Stomach smooth muscle (tissue), 2 donors: ENCODE results near the gene DZIP1.
"Not testable (repeated sequence)": the region's sequence is repeated elsewhere in the genome, so short reads cannot be mapped to it uniquely, and the experiment has no call there.

ENCODE experiments used
- H3K27ac ChIP-seq: one replicate; pipeline ENCODE4 v1.7.0; 2013; ENCODE audit warnings: mild to moderate bottlenecking, low read length, inconsistent platforms
- H3K27me3 ChIP-seq, 2 donors: one replicate each; pipeline ENCODE4 v1.7.0; 2013; ENCODE audit warnings: low read length in 2 of 2; ENCODE audit not compliant: insufficient read depth in 2 of 2, control insufficient read depth in 1 of 2
- H3K36me3 ChIP-seq, 2 donors: one replicate each; pipeline ENCODE4 v1.7.0; 2013; ENCODE audit warnings: low read length in 2 of 2; ENCODE audit not compliant: control insufficient read depth in 2 of 2, insufficient read depth in 2 of 2
- H3K4me1 ChIP-seq: one replicate; pipeline ENCODE4 v1.7.0; 2013; ENCODE audit warnings: low read length; ENCODE audit not compliant: control insufficient read depth, insufficient read depth
- H3K4me3 ChIP-seq, 2 donors: one replicate each; pipeline ENCODE4 v1.7.0; 2013; ENCODE audit warnings: low read length in 2 of 2
- H3K9ac ChIP-seq, 2 donors: one replicate each; pipeline ENCODE4 v1.7.0; 2013; ENCODE audit warnings: low read length in 2 of 2, mild to moderate bottlenecking in 1 of 2
- H3K9me3 ChIP-seq, 2 donors: one replicate each; pipeline ENCODE4 v1.7.0; 2013; ENCODE audit warnings: low read length in 2 of 2; ENCODE audit not compliant: control insufficient read depth in 2 of 2
- donor health status: healthy.
- donor health status: Pancreatic carcinoma.

DZIP1 gene

DNA sequence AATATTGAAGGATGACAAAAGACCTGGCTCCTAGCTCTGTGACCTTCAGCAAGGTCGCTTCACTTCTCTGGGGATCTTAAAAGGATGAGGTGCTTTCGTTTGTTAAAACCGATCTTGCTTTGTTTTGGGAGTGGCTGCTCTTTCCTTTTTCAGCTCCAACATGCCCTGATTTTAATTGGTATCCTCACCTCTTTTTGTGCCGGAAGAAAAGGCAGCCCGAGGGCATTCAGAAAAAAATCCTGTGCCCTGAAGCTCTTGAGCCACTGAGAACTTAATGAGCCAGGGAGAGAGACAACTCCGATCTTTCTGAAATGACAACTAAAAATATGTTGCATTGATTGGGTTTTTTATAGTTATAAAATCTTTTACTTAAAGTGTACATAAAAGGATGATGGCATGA lies 72.6 kb downstream of the DZIP1 start:
- no peaks in the 10 kb centered on the region for H3K36me3 ChIP-seq
- H3K4me3 ChIP-seq: no peak overlapping the region
- no peak overlapping the region for H3K9ac ChIP-seq
- H3K27me3 ChIP-seq: peaks cover 0 to 2% of the 10 kb centered on the region in 2 donors
- no peaks in the 10 kb centered on the region for H3K9me3 ChIP-seq
- H3K27ac ChIP-seq: no peak overlapping the region
- H3K4me1 ChIP-seq: no peaks in the 10 kb centered on the region

DNA sequence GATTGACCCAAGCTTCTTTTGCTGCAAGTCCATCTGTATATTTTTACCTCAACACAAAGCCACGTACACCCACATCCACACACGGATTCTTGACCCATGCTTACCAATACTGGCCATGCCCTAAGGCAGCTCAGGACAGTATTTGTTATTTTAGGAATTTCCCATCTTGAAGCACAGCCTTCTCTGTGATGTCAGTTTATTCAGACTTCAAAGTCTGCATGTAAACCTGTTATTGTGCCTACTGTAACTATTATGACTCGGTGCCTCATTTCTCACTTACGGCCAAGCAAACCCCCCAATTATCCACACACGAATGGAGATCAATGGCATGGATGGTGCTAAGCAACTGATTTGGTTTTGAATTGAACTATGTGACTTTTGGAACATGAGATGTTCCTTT lies 74.5 kb downstream of the DZIP1 start:
- Histone ChIP-seq H3K27ac (no peak overlapping the region), H3K9me3 (no peaks in the 10 kb centered on the region), H3K36me3 (no peaks in the 10 kb centered on the region), H3K4me1 (no peaks in the 10 kb centered on the region), H3K9ac (no peak overlapping the region), H3K4me3 (no peak overlapping the region), H3K27me3 (peaks cover 0 to 2% of the 10 kb centered on the region in 2 donors)

DNA sequence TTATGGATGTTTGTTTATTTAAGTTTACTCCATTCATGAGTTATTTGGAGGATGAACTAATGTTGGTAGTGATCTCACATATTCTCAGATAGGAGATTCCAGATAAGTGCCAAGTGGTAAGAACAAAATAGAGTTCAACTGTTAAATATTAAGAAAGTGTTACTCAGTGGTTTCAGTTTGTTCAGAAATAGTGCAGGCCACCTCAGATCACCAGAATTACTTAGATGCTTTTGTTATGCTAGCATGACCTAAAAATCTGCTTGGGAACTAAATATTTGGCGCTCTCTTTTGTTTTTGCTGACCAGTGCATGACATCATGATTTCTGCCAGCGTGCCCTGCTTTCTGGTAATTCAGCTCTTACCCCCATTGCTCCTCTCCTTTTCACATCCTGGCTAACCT lies 76.4 kb downstream of the DZIP1 start:
- Histone ChIP-seq H3K27me3 (peaks cover 0 to 2% of the 10 kb centered on the region in 2 donors), H3K36me3 (no peaks in the 10 kb centered on the region), H3K4me1 (no peaks in the 10 kb centered on the region), H3K27ac (no peak overlapping the region), H3K4me3 (no peak overlapping the region), H3K9me3 (no peaks in the 10 kb centered on the region), H3K9ac (no peak overlapping the region)

DNA sequence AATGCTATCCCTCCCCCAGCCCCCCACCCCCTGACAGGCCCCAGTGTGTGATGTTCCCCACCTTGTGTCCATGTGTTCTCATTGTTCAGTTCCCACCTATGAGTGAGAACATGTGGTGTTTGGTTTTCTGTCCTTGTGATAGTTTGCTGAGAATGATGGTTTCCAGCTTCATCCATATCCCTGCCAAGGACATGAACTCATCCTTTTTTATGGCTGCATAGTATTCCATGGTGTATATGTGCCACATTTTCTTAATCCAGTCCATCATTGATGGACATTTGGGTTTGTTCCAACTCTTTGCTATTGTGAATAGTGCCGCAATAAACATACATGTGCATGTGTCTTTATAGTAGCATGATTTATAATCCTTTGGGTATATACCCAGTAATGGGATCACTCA lies 78.7 kb downstream of the DZIP1 start:
- not testable (repeated sequence) for H3K9me3 ChIP-seq, H3K36me3 ChIP-seq, H3K4me1 ChIP-seq, H3K27me3 ChIP-seq, H3K27ac ChIP-seq, H3K9ac ChIP-seq, H3K4me3 ChIP-seq

DNA sequence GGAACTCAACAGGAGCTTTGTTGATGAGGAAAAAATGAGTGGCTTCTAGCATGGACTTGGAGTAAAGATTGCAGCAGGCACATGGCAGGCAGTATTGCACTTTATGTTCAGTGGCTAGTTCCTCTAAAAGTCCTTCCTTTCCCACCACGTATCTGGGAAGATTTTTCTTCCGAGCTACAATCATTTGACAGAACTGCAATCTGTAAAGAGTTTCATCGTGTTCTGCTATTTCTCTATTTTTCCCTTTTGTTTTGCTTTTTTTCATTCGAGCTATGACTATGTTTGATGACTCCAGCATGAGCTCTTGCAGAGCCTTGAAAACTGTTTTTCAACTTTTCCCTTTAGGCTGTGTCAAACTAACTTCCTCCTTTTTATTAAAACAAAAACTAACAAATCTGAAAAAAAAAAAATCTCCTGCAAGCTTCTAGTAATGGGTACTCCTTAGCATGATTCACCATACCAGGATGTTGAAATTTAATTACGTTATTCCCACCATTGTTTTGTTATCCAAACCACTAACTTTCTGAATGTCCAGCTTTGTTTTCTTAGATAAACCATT lies 79.7 kb downstream of the DZIP1 start:
- H3K36me3 ChIP-seq: no peaks in the 10 kb centered on the region
- H3K9me3 ChIP-seq: no peaks in the 10 kb centered on the region
- H3K9ac ChIP-seq: no peak overlapping the region
- H3K27me3 ChIP-seq: peaks cover 0 to 2% of the 10 kb centered on the region in 2 donors
- H3K27ac ChIP-seq: no peak overlapping the region
- no peaks in the 10 kb centered on the region for H3K4me1 ChIP-seq
- H3K4me3 ChIP-seq: no peak overlapping the region

DNA sequence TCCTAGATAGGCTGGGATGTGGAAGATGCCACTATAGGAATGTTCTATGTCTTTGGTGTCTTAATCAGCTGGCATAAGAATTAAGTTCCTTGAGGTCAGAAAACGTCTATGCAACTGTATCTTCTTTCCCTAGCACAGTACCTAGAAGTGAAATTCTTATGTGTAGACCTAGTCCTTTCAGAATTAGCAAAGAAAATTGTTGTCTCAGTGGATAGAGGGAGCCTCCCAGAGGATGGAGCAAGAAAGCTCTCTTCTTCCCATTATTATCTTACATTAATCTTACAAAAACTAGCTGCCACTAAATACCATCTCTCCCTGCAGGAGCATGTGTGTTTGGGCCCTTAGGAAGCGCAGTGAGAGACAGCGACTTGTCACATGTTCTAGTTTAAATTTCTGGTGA lies 80.4 kb downstream of the DZIP1 start:
- H3K36me3 ChIP-seq: no peaks in the 10 kb centered on the region
- H3K4me1 ChIP-seq: no peaks in the 10 kb centered on the region
- no peak overlapping the region for H3K9ac ChIP-seq
- no peak overlapping the region for H3K4me3 ChIP-seq
- H3K27ac ChIP-seq: no peak overlapping the region
- no peaks in the 10 kb centered on the region for H3K9me3 ChIP-seq
- peaks cover 0 to 2% of the 10 kb centered on the region in 2 donors for H3K27me3 ChIP-seq

DNA sequence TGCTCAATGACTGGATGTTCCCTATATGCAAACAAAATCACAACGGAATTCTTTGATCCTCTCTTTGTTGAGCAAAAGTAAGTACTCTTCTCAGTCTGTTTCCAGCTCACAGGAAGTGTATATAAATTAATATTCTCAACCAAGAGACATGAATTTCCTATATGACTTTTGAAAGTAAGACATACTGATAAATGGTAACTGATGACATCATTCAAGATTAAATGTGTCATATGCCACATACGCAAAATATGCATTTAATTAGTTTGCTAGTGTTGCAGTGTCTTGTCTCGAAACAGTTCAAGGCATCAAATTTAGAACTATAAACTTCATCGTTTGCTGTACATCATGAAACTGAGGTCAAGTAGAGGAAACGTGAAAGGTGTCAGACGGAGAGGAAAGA lies 84.1 kb downstream of the DZIP1 start:
- Histone ChIP-seq H3K4me3 (no peak overlapping the region), H3K9ac (no peak overlapping the region), H3K27ac (no peak overlapping the region), H3K27me3 (peaks cover 0 to 4% of the 10 kb centered on the region in 2 donors), H3K36me3 (no peaks in the 10 kb centered on the region), H3K9me3 (no peaks in the 10 kb centered on the region), H3K4me1 (no peaks in the 10 kb centered on the region)

DNA sequence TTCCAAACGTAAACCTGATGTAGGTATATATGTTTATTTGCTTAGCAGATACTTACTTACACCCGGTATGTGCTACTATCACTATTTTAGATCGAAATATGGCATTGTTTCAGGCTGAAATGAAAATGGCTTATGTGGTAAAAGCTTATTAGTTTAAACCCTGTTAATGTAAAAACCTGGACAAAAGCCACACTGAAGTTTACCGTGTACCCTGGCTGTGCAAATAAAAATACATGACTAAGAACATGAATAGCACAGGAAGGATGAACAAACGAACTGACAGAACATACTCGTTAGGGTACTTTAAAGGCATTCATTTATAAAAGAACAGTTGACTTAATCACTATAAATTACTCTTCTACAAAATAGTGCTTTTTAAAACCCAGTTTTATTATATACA lies 85.4 kb downstream of the DZIP1 start:
- no peak overlapping the region for H3K9ac ChIP-seq
- H3K4me3 ChIP-seq: no peak overlapping the region
- no peak overlapping the region for H3K27ac ChIP-seq
- no peaks in the 10 kb centered on the region for H3K4me1 ChIP-seq
- no peaks in the 10 kb centered on the region for H3K36me3 ChIP-seq
- H3K27me3 ChIP-seq: peaks cover 5 to 8% of the 10 kb centered on the region in 2 donors
- no peaks in the 10 kb centered on the region for H3K9me3 ChIP-seq

DNA sequence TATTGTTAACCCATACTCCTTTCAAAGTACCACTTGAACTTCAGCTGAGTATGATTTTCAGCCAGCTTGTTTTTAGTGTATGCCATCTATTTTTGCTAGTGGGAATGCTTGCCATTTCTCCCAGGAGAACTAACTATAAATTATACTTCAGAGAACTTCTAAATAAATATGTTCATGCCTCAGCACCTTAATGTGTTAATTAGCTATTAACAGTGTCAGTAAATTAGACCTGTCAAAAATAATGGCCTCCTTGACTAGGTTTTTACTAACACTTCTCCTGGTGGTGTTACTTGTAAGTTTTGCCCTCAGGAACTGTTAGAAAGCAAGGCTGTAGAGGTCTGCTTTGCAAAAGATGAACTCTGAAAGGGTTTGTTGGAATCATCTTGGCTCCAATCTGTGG lies 87.5 kb downstream of the DZIP1 start:
- Histone ChIP-seq H3K9ac (no peak overlapping the region), H3K4me3 (no peak overlapping the region), H3K27me3 (peaks cover 20 to 29% of the 10 kb centered on the region in 2 donors), H3K27ac (no peak overlapping the region), H3K36me3 (no peaks in the 10 kb centered on the region), H3K4me1 (no peaks in the 10 kb centered on the region), H3K9me3 (no peaks in the 10 kb centered on the region)

DNA sequence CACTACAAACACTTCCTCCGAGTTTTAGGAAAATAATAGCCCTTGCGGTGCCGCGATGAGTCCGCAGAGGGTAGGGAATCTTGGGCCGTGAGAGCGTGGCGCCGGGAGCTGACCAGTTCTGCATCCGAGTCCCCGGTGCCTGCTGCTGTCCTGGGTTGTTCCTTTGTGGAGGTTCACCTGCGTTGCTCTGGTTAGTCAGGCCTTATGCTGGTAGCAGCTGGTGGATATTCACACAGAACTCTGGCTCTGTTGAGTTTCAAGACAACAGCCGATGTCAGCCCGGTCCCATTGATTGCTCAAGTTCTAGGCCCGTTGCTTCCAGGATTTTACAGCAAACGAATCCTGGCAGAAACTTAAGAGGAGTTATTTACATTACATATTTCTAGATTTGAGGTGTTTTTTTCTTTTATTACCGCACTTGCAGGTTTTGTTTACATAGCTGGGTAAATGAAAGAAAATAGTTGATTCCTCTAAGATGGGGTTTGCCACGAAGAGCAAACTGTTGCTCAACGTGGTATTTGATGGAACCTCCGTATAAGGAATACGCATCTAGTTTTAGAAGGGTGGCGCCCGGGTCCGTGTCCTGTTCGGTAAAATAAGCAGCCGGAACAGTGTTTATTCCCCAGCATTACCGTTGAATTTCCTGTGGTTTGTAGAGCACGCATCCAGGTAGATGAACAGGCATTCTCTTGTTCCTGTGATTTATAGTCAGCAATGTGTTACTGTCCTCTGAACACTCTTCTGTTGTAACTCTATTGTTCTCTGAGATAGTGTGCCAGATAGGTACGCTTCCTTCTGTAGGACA lies 90.7 kb downstream of the DZIP1 start:
- H3K4me3 ChIP-seq: no peak overlapping the region
- H3K27ac ChIP-seq: no peak overlapping the region

More for the DNA sequence above, 90.7 kb downstream of the DZIP1 start:
- H3K9me3 ChIP-seq: no peaks in the 10 kb centered on the region
- H3K9ac ChIP-seq: no peak overlapping the region
- no peaks in the 10 kb centered on the region for H3K36me3 ChIP-seq
- peaks cover 31 to 46% of the 10 kb centered on the region in 2 donors for H3K27me3 ChIP-seq
- H3K4me1 ChIP-seq: no peaks in the 10 kb centered on the region
